Naive thymus-derived CD8-positive, alpha-beta T cell (primary cell): ENCODE measurements around the gene TM9SF3. TPM values are rescaled to one million over a fixed set of nuclear protein-coding genes. Genes with fewer than 3 reads are reported as not detected.
A peak's percentile ranks its signal among the peaks of the same experiment; 100 is the strongest.

Source experiments
- ATAC-seq, 2 donors: fragments of 150-1000 bp; cut with Tn5 transposase in 1 of 2; sonication (Bioruptor Pico), chemical (Tn5 transposase) in 1 of 2; 1 replicate in 1 of 2; 2 replicates in 1 of 2; pipeline ENCODE4 v1.10.0; 2021; ENCODE audit warnings: mild to moderate bottlenecking in 2 of 2, moderate library complexity in 2 of 2
- POLR2A ChIA-PET: fragments of 350-600 bp; sonication (Branson Sonifier 250); formaldehyde crosslinking; loops from one replicate; lab custom pipeline; 2021; ENCODE audit warnings: antibody characterized with exemption; lab: Charles Lee
- DNase-seq, 10 donors: peaks; one replicate each; pipeline versions ENCODE4 v3.0.0 to v3.0.0-alpha.2; 2020 to 2022
- H3K27ac Mint-ChIP-seq, 10 donors: one replicate each; pipeline ENCODE4 v1.8.0; 2020 to 2022; ENCODE audit warnings: mild to moderate bottlenecking in 10 of 10, mixed read lengths in 10 of 10, moderate library complexity in 4 of 10, inconsistent platforms in 1 of 10
- H3K27me3 Mint-ChIP-seq, 5 donors: one replicate each; pipeline ENCODE4 v1.8.0; 2021 to 2022; ENCODE audit warnings: mixed read lengths in 5 of 5
- H3K36me3 Mint-ChIP-seq, 3 donors: one replicate each; pipeline ENCODE4 v1.8.0; 2020 to 2022; ENCODE audit warnings: mixed read lengths in 3 of 3, mild to moderate bottlenecking in 2 of 3, inconsistent platforms in 1 of 3
- H3K4me1 Mint-ChIP-seq, 4 donors: one replicate each; pipeline ENCODE4 v1.8.0; 2021 to 2022; ENCODE audit warnings: mixed read lengths in 4 of 4
- H3K4me3 Mint-ChIP-seq, 10 donors: one replicate each; pipeline ENCODE4 v1.8.0; 2020 to 2022; ENCODE audit warnings: mild to moderate bottlenecking in 10 of 10, mixed read lengths in 10 of 10, moderate library complexity in 6 of 10, inconsistent platforms in 1 of 10
- H3K9me3 Mint-ChIP-seq, 9 donors: one replicate each; pipeline ENCODE4 v1.8.0; 2020 to 2022; ENCODE audit warnings: mixed read lengths in 9 of 9, mild to moderate bottlenecking in 3 of 9, inconsistent platforms in 1 of 9, moderate library complexity in 1 of 9
- polyA plus RNA-seq, 3 donors: library from polyadenylated mRNA; unstranded; fragments of 300-500 nt; fragmentation: Illumina TruSeq; gene quantifications; one replicate each; pipeline ENCODE4 v1.2.3, GENCODE V29; 2021
- total RNA-seq, 8 experiments: library from RNA in 2 of 8; stranded (reverse) in 2 of 8; gene quantifications; one replicate each; pipeline ENCODE4 v1.2.3 and lab custom pipeline; 2021 to 2026

TM9SF3 gene
- total and polyA plus RNA-seq, 5 experiments from 2014 or later, result 61.8 to 81.3 (median 71.2) TPM

DNA sequence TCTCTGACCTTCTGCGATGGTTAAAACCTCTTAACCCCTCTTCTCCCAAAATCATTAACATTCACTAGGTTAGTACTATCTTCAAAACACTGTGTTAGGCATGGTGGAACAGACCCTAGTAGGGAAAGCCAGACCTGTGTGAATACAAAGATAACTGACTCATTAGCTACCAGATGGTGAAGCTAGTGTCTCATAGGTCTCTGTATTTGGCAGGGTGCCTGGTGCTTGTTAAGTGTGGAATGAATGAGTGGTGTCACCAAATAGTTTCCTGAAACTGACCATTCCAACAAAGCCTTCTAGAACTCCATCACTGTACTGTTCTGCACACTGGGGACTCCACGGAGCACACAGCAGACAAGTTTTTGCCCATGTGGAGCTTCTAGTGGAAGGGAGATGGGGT is 27.7 kb upstream of the TM9SF3 start:
- ATAC-seq (no peak), DNase-seq (no peak)
- H3K27me3 Mint-ChIP-seq, result no peaks in the 10 kb centered on the region
- no peak overlapping the region for H3K4me3 Mint-ChIP-seq
- no peak overlapping the region for H3K27ac Mint-ChIP-seq
- POLR2A ChIA-PET, result no interaction called here
- no peaks in the 10 kb centered on the region for H3K9me3 Mint-ChIP-seq
- H3K4me1 Mint-ChIP-seq, result peaks cover 10 to 15% (median 13%) of the 10 kb centered on the region in 4 donors
- no peaks in the 10 kb centered on the region for H3K36me3 Mint-ChIP-seq

DNA sequence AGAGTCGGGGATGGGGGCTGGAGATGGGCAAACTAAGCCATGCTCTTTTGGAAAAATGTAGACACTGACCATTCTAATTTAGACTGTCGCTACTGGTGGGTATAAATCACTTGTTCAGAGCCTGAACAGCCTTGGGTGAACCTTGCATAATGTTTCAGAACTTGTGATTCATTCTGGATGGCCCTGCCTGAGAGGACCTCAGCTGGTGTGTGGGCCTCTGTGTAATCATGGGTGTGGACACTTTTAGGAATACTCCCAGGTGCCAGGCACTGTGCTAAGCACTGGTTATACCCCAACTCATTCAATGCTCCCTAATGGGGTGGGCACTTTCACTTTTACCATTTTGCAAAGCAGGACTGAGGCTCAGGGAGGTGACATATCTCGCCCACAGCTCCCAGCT is 26.8 kb upstream of the TM9SF3 start:
- H3K27ac Mint-ChIP-seq, result peak overlapping the region in 1 of 10 donors; percentile 58
- no peak overlapping the region for H3K4me3 Mint-ChIP-seq
- H3K27me3 Mint-ChIP-seq, result no peaks in the 10 kb centered on the region
- H3K9me3 Mint-ChIP-seq, result no peaks in the 10 kb centered on the region
- peaks cover 8 to 15% (median 13%) of the 10 kb centered on the region in 4 donors for H3K4me1 Mint-ChIP-seq
- POLR2A ChIA-PET, result no interaction called here
- DNase-seq, result no peak
- no peaks in the 10 kb centered on the region for H3K36me3 Mint-ChIP-seq
- ATAC-seq, result no peak

DNA sequence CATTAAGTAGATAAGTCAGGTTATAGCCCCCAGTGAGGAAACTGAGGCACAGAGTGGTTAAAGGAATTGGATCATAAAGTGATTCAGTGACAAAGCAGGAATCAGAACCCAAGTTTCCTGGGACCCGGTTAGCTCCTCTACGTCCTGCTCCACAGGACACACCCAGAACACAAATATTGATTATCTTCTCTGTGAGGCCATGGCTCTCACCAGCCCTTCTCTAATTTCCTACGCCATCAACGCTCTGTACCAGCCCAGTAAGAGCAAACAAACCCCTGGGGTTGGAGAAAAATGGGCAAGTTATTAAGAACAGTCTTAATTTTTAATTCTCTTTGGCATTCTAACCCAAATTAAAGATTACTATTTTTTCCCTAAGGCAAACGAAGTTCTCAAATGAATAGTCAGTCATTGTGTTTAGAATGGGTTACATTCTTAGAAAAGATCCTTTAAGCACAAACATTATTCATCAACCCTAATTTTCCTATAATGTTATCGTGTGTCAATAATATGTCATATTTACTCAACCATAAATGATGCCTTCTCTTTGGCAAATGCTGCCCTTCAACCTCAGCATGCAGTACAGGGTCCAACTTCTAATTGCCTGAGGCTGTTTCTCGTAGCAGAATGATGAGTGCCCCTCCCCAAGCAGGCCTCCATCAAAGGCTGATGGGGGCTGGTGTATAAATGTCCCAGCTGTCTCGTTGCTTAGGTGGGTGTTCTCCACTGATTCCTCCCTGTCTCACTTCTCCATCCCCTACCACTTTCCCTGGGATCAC is 25.4 kb upstream of the TM9SF3 start:
- no peak for ATAC-seq
- no peak for DNase-seq
- POLR2A ChIA-PET, result no interaction called here
- Mint-ChIP-seq H3K27ac (peak overlapping the region in 3 of 10 donors; percentile 8 to 77 (median 10)), H3K4me1 (peaks cover 8 to 15% (median 13%) of the 10 kb centered on the region in 4 donors), H3K36me3 (no peaks in the 10 kb centered on the region), H3K4me3 (no peak overlapping the region), H3K9me3 (no peaks in the 10 kb centered on the region), H3K27me3 (no peaks in the 10 kb centered on the region)

DNA sequence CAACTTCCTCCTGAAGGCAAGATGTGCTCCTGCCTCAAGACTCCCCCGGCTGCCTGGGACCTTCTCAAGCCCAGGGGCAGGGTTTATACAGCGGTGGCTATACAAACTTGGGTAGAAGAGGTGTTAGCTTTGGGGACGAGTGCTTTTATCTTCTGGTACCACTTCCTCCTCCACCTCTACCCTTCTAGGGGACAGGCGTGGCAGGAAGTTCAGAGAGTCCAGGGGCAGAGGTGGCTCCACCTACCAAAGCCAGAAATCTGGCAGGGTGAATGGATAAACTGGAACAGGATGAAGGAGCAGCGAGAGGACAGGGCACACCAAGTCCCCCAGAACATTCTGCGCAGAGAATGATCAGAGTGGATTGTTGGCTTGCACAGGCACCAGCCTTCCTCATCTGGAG is 24.0 kb upstream of the TM9SF3 start:
- POLR2A ChIA-PET, result no interaction called here
- H3K4me3 Mint-ChIP-seq, result peak overlapping the region in 2 of 10 donors; percentile 5 to 10
- H3K9me3 Mint-ChIP-seq, result no peaks in the 10 kb centered on the region
- ATAC-seq, result peak in 1 of 2 donors; percentile 59
- H3K27me3 Mint-ChIP-seq, result peaks cover 0 to 9% (median 0%) of the 10 kb centered on the region in 5 donors
- H3K36me3 Mint-ChIP-seq, result no peaks in the 10 kb centered on the region
- peak overlapping the region in 7 of 10 donors; percentile 18 to 81 (median 56) for H3K27ac Mint-ChIP-seq
- H3K4me1 Mint-ChIP-seq, result peaks cover 10 to 15% (median 13%) of the 10 kb centered on the region in 4 donors
- DNase-seq, result peak in 2 of 10 donors; percentile 5 to 12

DNA sequence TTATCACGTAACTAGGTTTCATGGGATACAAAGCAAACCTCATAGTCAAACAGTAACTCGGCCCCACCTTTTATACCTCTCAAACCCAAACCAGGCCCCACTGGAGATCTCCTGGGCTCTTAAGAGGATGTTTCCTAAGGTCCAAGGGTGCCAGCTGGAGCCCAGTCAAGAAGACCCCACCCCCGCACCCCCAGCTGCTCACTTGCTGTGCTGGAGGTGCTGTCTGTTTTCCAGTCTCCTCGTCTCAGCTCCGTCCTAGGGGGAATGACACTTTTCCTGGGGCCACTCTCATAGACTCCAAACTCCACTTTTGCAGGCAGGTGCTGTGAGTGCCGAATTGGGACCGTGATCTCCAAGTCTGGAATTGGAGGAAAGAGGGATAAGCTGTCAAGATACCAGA is 22.7 kb upstream of the TM9SF3 start:
- no peak for DNase-seq
- H3K27me3 Mint-ChIP-seq, result peaks cover 0 to 9% (median 0%) of the 10 kb centered on the region in 5 donors
- POLR2A ChIA-PET, result no interaction called here
- peaks cover 8 to 15% (median 13%) of the 10 kb centered on the region in 4 donors for H3K4me1 Mint-ChIP-seq
- H3K36me3 Mint-ChIP-seq, result no peaks in the 10 kb centered on the region
- H3K4me3 Mint-ChIP-seq, result no peak overlapping the region
- peak overlapping the region in 2 of 10 donors; percentile 53 to 81 for H3K27ac Mint-ChIP-seq
- H3K9me3 Mint-ChIP-seq, result no peaks in the 10 kb centered on the region
- no peak for ATAC-seq

DNA sequence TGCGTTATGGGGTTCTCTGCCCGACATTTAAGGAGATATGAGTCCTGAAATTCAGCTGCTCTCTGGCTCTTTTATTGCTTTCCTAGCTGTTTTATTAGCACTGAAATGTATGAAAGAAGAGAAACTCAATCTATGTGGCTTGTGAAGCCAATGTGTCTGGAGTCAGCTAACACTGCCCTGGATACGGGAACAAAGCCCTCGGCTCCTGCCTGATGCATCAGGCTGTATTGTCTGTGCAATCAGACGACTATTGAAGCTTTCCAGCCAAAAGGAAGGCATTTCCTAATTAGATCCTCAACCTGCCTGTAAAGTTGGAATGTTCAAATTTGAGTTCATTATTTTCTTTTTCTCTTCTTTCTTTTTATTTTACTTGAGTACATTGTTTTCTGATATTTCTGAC is 22.0 kb upstream of the TM9SF3 start:
- no peak for ATAC-seq
- Mint-ChIP-seq H3K27me3 (peaks cover 0 to 9% (median 0%) of the 10 kb centered on the region in 5 donors), H3K27ac (no peak overlapping the region), H3K36me3 (no peaks in the 10 kb centered on the region), H3K9me3 (no peaks in the 10 kb centered on the region), H3K4me3 (no peak overlapping the region), H3K4me1 (peaks cover 8 to 15% (median 13%) of the 10 kb centered on the region in 4 donors)
- no peak for DNase-seq
- POLR2A ChIA-PET, result no interaction called here

DNA sequence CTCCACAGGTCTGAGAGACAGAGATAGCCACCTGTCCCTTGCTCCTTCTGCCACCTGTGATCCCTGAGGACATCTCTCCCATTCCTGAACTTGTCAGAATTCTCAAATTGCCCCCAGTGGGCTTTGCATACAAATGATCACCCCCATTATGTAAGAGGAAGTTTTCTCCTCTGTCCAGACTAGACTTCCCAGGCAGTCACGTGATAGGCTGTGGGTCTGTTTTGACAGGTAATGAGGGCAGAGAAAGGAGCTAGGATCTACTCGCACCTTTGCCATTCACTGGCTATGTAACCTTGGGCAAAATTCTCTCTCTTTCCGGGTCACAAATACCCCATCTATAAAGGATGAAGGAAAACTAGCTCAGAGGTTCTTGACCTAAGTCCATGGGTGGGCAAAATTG is 21.4 kb upstream of the TM9SF3 start:
- Mint-ChIP-seq H3K27ac (no peak overlapping the region), H3K4me1 (peaks cover 8 to 15% (median 13%) of the 10 kb centered on the region in 4 donors), H3K36me3 (no peaks in the 10 kb centered on the region), H3K27me3 (peaks cover 0 to 9% (median 0%) of the 10 kb centered on the region in 5 donors), H3K9me3 (no peaks in the 10 kb centered on the region), H3K4me3 (no peak overlapping the region)
- DNase-seq (no peak), ATAC-seq (no peak)
- POLR2A ChIA-PET, result no interaction called here

DNA sequence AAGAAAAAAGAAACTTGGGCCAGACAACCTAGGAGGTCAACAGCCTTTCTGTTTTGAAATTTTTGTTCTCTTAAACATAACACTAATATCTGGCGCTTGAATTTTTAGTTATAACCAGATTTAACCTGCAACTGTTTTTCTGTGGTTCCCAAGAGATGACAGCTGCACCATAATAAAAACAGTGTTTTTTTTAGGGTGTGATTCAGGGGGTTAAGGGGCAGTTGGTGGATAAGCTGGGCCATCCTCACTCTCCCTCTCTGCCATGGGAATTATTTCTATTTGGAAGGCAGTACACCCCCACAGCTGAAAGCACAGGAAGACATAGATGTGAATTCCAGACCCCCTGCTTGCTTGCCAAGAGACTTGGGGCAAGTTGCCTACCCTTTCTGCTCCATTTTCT is 20.1 kb upstream of the TM9SF3 start:
- peaks cover 8 to 15% (median 13%) of the 10 kb centered on the region in 4 donors for H3K4me1 Mint-ChIP-seq
- no peak overlapping the region for H3K27ac Mint-ChIP-seq
- H3K9me3 Mint-ChIP-seq, result no peaks in the 10 kb centered on the region
- DNase-seq, result no peak
- peaks cover 0 to 9% (median 0%) of the 10 kb centered on the region in 5 donors for H3K27me3 Mint-ChIP-seq
- ATAC-seq, result no peak
- H3K4me3 Mint-ChIP-seq, result no peak overlapping the region
- POLR2A ChIA-PET, result no interaction called here
- H3K36me3 Mint-ChIP-seq, result no peaks in the 10 kb centered on the region

DNA sequence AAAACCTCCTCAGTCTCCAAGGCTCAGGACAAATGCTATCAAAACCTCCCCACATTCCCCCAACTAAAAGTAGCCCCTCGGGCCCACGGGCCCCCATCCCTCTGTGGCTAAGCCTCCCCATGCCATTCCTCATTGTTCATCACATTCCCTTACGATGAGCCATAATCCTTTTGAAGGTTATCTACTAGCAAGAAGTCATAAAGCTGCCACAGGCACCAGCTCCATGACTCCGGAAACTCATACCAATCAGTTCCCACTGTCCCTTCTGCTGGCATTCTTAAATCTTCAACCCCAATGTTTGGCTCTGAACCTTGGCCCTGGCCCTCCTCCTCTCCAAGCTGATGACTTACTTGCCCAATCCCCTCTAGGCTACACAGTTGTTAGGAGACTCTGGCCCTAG is 19.4 kb upstream of the TM9SF3 start:
- Mint-ChIP-seq H3K27me3 (peaks cover 0 to 9% (median 0%) of the 10 kb centered on the region in 5 donors), H3K4me3 (no peak overlapping the region), H3K4me1 (peaks cover 8 to 15% (median 13%) of the 10 kb centered on the region in 4 donors), H3K27ac (no peak overlapping the region), H3K36me3 (no peaks in the 10 kb centered on the region), H3K9me3 (no peaks in the 10 kb centered on the region)
- ATAC-seq (no peak), DNase-seq (no peak)
- POLR2A ChIA-PET, result no interaction called here

DNA sequence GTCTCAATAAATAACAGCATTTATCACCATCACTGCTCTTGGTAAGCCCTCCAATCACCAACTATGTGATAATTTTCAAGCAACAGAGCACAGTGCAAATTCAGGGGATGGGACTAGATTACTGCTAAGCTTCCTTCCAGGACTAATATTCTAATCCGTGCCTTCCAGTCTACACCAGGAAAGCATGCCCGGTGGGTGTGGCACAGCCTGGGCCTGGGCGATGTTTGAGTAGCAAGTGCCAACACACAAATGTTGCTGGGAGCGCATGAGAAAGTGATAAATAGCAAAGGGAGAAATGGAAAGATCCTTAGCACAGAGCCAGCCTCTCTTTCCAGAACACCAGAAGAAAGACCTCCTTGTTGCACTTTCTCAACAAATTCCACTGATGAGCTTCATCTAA is 13.5 kb upstream of the TM9SF3 start:
- no peaks in the 10 kb centered on the region for H3K36me3 Mint-ChIP-seq
- no peaks in the 10 kb centered on the region for H3K9me3 Mint-ChIP-seq
- DNase-seq (no peak), ATAC-seq (no peak)
- H3K4me3 Mint-ChIP-seq, result no peak overlapping the region
- POLR2A ChIA-PET, result no interaction called here
- peaks cover 0 to 14% (median 3%) of the 10 kb centered on the region in 5 donors for H3K27me3 Mint-ChIP-seq
- H3K4me1 Mint-ChIP-seq, result no peaks in the 10 kb centered on the region
- no peak overlapping the region for H3K27ac Mint-ChIP-seq

DNA sequence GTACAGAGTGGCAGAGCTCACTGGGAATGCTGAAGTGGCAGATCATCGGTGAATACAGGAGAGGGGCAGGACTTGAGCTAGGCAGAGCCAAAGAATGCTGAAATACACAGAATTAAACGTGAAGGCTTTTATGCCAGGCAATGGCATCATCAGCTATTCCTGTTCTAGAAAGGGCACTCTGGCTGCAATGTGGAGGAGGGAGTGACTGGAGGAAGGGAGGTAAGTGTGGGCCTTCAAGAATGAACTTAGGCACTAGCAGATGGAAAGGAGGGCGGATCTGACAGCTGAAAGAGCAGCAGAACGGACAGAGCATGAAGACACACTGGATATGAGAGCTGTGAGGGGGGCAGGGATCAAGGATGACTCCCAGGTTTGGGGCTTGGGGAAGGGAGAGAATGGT is 12.0 kb upstream of the TM9SF3 start:
- Mint-ChIP-seq H3K27ac (no peak overlapping the region), H3K27me3 (peaks cover 0 to 14% (median 3%) of the 10 kb centered on the region in 5 donors), H3K36me3 (no peaks in the 10 kb centered on the region), H3K4me3 (no peak overlapping the region), H3K9me3 (no peaks in the 10 kb centered on the region), H3K4me1 (no peaks in the 10 kb centered on the region)
- no peak for ATAC-seq
- DNase-seq, result no peak
- POLR2A ChIA-PET, result interaction anchor here (1.4 kb wide), 1 partner anchor 11 kb away, joined by 7 read pairs; no protein-coding TSS in a partner anchor

DNA sequence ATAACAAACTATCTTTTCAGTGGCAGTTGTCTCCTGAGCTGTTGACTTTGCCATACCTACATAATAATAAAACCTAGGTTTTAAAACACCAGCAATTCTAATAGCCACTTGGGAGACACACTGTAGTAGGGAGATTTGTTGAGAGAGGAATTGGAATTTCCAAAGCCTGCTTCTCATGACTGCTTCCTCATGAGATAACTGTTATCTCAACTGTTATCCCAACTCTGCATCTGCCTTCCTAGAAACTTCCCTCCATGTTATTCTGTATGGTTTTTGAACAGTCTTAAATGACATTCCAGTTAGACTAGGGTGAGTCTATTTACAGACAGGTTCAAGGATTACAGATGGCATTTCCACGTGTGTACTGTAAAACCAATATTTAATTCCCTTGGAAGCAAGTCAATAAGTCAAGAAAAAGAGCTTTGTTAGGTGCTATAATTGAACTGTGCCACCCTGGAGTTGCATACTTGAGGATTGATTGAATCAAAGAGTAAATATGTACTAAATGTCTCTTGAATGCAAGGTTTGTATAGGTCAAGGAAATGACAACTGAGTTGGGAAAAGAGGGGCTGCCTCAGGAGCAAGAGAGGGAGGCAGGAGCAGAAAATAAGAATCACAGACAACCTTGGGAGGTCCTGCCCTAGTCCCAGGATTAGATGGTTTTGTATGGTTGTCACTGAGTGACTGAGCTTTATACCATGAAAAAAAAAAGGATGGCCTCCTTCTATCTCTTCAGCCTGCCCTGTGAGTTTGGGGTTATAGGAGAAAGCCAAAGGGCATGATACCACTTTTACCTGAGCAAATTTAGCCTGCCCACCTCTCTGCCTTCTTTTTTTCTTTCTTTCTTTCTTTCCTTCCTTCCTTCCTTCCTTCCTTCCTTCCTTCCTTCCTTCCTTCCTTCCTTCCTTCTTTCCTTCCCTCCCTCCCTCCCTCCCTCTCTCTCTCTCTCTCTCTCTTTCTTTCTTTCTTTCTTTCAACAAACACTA is 9.9 kb upstream of the TM9SF3 start:
- H3K9me3 Mint-ChIP-seq, result no peaks in the 10 kb centered on the region
- peaks cover 0 to 14% (median 3%) of the 10 kb centered on the region in 5 donors for H3K27me3 Mint-ChIP-seq
- H3K4me1 Mint-ChIP-seq, result peaks cover 2 to 8% (median 4%) of the 10 kb centered on the region in 4 donors
- H3K36me3 Mint-ChIP-seq, result no peaks in the 10 kb centered on the region
- H3K4me3 Mint-ChIP-seq, result no peak overlapping the region
- ATAC-seq (no peak), DNase-seq (no peak)
- POLR2A ChIA-PET, result no interaction called here
- no peak overlapping the region for H3K27ac Mint-ChIP-seq
